ENCODE data around the gene ANTXR1. TPM values are rescaled to one million over a fixed set of nuclear protein-coding genes. Genes with fewer than 3 reads are reported as not detected.

ANTXR1 gene
- total and polyA plus RNA-seq, 2 donors (not counting 3 experiments of a cell fraction or from before 2014, with no cell fraction given), result 4.2 to 17.3 TPM

GRCh38 chr2:69017080-69017479, 4.1 kb downstream of the ANTXR1 start:
- Histone ChIP-seq H4K20me1 (replicated peaks; ENCODE audit: control insufficient read depth, extremely low read depth, insufficient read depth, low read length) (no peaks in the 10 kb centered on the region), H3K9me3 (replicated peaks; ENCODE audit: control insufficient read depth, insufficient read depth, low read length) (no peaks in the 10 kb centered on the region), H3K79me2 (ENCODE audit: control insufficient read depth, insufficient read depth, low read length) (no peaks in the 10 kb centered on the region), H3K9ac (replicated peaks; ENCODE audit: extremely low read depth, insufficient read depth, low read length) (no peak overlapping the region), H3K27me3 (ENCODE audit: control insufficient read depth in 2 of 2, insufficient read depth in 2 of 2, low read length in 2 of 2) (peaks cover 7 to 9% of the 10 kb centered on the region in 2 experiments), H3K9me1 (replicated peaks; ENCODE audit: control insufficient read depth, extremely low read depth, insufficient read depth, low read length) (no peaks in the 10 kb centered on the region), H3K27ac (ENCODE audit: insufficient read depth, low read depth, low read length) (no peak overlapping the region), H3K4me2 (ENCODE audit: insufficient read depth, low read length) (no peak overlapping the region), H3K4me1 (ENCODE audit: control insufficient read depth, extremely low read depth, insufficient read depth, low read length) (peaks cover 13% of the 10 kb centered on the region), H3K4me3 (replicated peaks in 1 of 3; ENCODE audit: insufficient read depth in 1 of 3, low read depth in 1 of 3, low read length in 3 of 3) (no peak overlapping the region), H3K36me3 (ENCODE audit: control insufficient read depth in 2 of 2, extremely low read depth in 1 of 2, insufficient read depth in 2 of 2, low read length in 2 of 2) (no peaks in the 10 kb centered on the region), H2AFZ (ENCODE audit: low read depth, low read length) (no peak overlapping the region)
- intact Hi-C loops (cut with micrococcal nuclease), result no loop called here
- DNase-seq (ENCODE audit: low read depth, low spot score), result no peak
- ChIA-PET POLR2A (no interaction called here), CTCF (interaction anchor here (1.5 kb wide), 1 partner anchor 9 kb away, joined by 3 read pairs; no protein-coding TSS in a partner anchor)
- dilution Hi-C loops (cut with MboI; ENCODE audit: extremely low pct_ligation_motif_present, low sequenced_read_pairs), result no loop called here
- TF ChIP-seq EZH2 (IDR thresholded peaks at IDR 0.05; ENCODE audit: borderline replicate concordance, low read depth, low read length, severe bottlenecking) (no peak), GATA2 (IDR thresholded peaks at IDR 0.05; ENCODE audit: insufficient read depth, insufficient read length, low read depth, low read length) (no peak), POLR2AphosphoS5 (IDR thresholded peaks at IDR 0.05; ENCODE audit: insufficient read depth, low read depth, low read length) (no peak), MAX (IDR thresholded peaks at IDR 0.05; ENCODE audit: insufficient read depth, insufficient read length) (no peak), MYC (IDR thresholded peaks at IDR 0.05; ENCODE audit: low read depth, low read length) (no peak), POLR2A (IDR thresholded peaks at IDR 0.05; ENCODE audit: low read depth, low read length) (no peak), JUN (IDR thresholded peaks at IDR 0.05; ENCODE audit: borderline replicate concordance, insufficient read depth, insufficient read length, low read depth) (no peak), CTCF (IDR thresholded peaks at IDR 0.05; ENCODE audit: extremely low read depth in 1 of 2, insufficient read depth in 1 of 2, low read depth in 1 of 2, low read length in 2 of 2) (no peak), FOS (IDR thresholded peaks at IDR 0.05; ENCODE audit: borderline replicate concordance, insufficient read depth, low read length) (no peak)
- FAIRE-seq, result no peak
- BruUV-seq (replicated peaks), result no TSS peak
